Smooth muscle cell (in vitro differentiated cells): Measurements from ENCODE around the gene POLR2E. TPM values are rescaled to one million over a fixed set of nuclear protein-coding genes. Genes with fewer than 3 reads are reported as not detected.

Experiments used
- DNase-seq: peaks from one replicate; lab custom pipeline; 2025; ENCODE audit not compliant: unreplicated experiment; lab: John Stamatoyannopoulos, UW
- H2AFZ ChIP-seq: fragments of 200-600 bp; sonication (generic); 2 replicates; pipeline ENCODE4 v1.6.0; 2016; ENCODE audit warnings: antibody characterized with exemption, low read depth, mild to moderate bottlenecking
- H3F3A ChIP-seq: fragments of 200-600 bp; sonication (generic); 2 replicates; pipeline ENCODE4 v1.6.0; 2017; ENCODE audit warnings: antibody characterized with exemption, low read depth
- H3K27ac ChIP-seq: fragments of 200-600 bp; sonication (generic); 2 replicates; pipeline ENCODE4 v1.5.1; 2016; ENCODE audit warnings: low read depth, mild to moderate bottlenecking
- H3K27me3 ChIP-seq: fragments of 200-600 bp; sonication (generic); 2 replicates; pipeline ENCODE4 v1.6.1; 2016; ENCODE audit warnings: low read depth, mild to moderate bottlenecking
- H3K36me3 ChIP-seq: fragments of 200-600 bp; sonication (generic); 2 replicates; pipeline ENCODE4 v1.5.1; 2016; ENCODE audit warnings: low read depth
- H3K4me1 ChIP-seq: fragments of 200-600 bp; sonication (generic); 2 replicates; pipeline ENCODE4 v1.5.1; 2016; ENCODE audit warnings: low read depth
- H3K4me2 ChIP-seq: fragments of 200-600 bp; sonication (generic); 2 replicates; pipeline ENCODE4 v1.6.0; 2016; ENCODE audit warnings: mild to moderate bottlenecking
- H3K4me3 ChIP-seq: fragments of 200-600 bp; sonication (generic); 2 replicates; pipeline ENCODE4 v1.5.1; 2016; ENCODE audit warnings: mild to moderate bottlenecking
- H3K79me2 ChIP-seq: fragments of 200-600 bp; sonication (generic); 2 replicates; pipeline ENCODE4 v1.6.0; 2016; ENCODE audit warnings: low read depth, mild to moderate bottlenecking
- H3K9ac ChIP-seq: fragments of 200-600 bp; sonication (generic); 2 replicates; pipeline ENCODE4 v1.6.0; 2016; ENCODE audit warnings: low read depth
- H3K9me3 ChIP-seq: fragments of 200-600 bp; sonication (generic); replicated peaks from 2 replicates; pipeline ENCODE4 v1.5.1; 2016; ENCODE audit warnings: low read depth
- H4K20me1 ChIP-seq: fragments of 200-600 bp; sonication (generic); 2 replicates; pipeline ENCODE4 v1.6.0; 2016; ENCODE audit warnings: low read depth
- WGBS: methylation state at CpG from one replicate; pipeline ENCODE4 v1.1.7; 2016; ENCODE audit warnings: low lambda C conversion rate; 5-methylcytosine and 5-hydroxymethylcytosine counted together
- polyA plus RNA-seq: library from polyadenylated mRNA; unstranded; fragments of >200 nt; fragmentation: Nextera tagmentation; extraction: Ambion mirVana; gene quantifications from 2 replicates; pipeline ENCODE4 v1.2.1, GENCODE V29; 2016
- total RNA-seq: library from RNA; depleted of rRNA; stranded (reverse); fragments of >200 nt; gene quantifications from 2 replicates; pipeline ENCODE4 v1.2.3, GENCODE V29; 2014
- TF ChIP-seq, protein P1 (sequence below): fragments of 200-600 bp; sonication (generic); IDR thresholded peaks from 2 replicates; pipeline ENCODE4 v1.5.1; 2017; ENCODE audit warnings: borderline replicate concordance, mild to moderate bottlenecking, antibody characterized with exemption; ENCODE audit not compliant: insufficient read depth, poor library complexity, severe bottlenecking

Gene POLR2E
- total and polyA plus RNA-seq, 2 experiments from 2014 or later = 114 to 235 TPM

DNA sequence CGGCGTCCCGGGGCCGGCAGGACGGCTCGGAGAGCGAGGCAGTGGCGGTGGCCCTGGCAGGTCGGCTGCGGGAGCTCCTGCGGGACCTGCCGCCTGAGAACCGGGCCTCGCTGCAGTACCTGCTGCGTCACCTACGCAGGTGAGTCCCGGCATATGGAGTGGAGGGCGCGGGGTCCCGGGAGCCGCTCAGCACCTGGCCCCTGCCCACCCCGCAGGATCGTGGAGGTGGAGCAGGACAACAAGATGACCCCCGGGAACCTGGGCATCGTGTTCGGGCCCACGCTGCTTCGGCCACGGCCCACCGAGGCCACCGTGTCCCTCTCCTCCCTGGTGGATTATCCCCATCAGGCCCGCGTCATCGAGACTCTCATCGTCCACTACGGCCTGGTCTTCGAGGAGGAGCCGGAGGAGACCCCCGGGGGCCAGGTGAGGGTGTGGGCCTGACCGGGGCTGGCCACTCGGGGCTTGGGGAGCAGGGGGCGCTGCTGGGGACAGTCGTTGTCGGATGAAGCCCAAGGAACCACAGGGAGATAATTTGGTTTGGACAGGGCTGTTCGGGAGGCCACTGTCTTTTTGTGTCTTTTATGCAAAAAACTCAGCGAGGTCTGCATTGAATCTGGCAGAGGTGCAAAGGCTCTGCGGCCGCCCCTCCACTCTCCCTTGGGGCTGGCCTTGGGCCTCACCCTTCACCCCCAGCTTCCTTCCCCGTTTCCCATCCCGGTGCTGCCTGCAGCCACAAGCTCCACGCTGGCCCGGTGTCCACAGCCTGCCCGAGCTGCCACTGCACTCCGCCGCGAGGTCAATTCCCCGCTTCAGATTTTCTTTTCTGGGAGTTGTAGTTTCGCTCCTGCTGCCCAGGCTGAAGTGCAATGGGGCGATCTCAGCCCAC lies 12.0 kb downstream of the POLR2E start:
- no peaks in the 10 kb centered on the region for H3K79me2 ChIP-seq
- H3F3A ChIP-seq = no peaks in the 10 kb centered on the region
- H3K9ac ChIP-seq = no peak overlapping the region
- H3K4me2 ChIP-seq = peak overlapping the region; percentile 82
- peak overlapping the region; percentile 44 for H3K4me3 ChIP-seq
- H3K27ac ChIP-seq = no peak overlapping the region
- H3K36me3 ChIP-seq = no peaks in the 10 kb centered on the region
- H2AFZ ChIP-seq = no peak overlapping the region
- H3K4me1 ChIP-seq = no peaks in the 10 kb centered on the region
- TF ChIP-seq, protein P1, sequence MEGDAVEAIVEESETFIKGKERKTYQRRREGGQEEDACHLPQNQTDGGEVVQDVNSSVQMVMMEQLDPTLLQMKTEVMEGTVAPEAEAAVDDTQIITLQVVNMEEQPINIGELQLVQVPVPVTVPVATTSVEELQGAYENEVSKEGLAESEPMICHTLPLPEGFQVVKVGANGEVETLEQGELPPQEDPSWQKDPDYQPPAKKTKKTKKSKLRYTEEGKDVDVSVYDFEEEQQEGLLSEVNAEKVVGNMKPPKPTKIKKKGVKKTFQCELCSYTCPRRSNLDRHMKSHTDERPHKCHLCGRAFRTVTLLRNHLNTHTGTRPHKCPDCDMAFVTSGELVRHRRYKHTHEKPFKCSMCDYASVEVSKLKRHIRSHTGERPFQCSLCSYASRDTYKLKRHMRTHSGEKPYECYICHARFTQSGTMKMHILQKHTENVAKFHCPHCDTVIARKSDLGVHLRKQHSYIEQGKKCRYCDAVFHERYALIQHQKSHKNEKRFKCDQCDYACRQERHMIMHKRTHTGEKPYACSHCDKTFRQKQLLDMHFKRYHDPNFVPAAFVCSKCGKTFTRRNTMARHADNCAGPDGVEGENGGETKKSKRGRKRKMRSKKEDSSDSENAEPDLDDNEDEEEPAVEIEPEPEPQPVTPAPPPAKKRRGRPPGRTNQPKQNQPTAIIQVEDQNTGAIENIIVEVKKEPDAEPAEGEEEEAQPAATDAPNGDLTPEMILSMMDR = no peak
- no peaks in the 10 kb centered on the region for H3K27me3 ChIP-seq
- no peaks in the 10 kb centered on the region for H4K20me1 ChIP-seq
- DNase-seq = no peak
- no peaks in the 10 kb centered on the region for H3K9me3 ChIP-seq
- WGBS = 77% methylated on average over 59 of the region's 59 CpGs

DNA sequence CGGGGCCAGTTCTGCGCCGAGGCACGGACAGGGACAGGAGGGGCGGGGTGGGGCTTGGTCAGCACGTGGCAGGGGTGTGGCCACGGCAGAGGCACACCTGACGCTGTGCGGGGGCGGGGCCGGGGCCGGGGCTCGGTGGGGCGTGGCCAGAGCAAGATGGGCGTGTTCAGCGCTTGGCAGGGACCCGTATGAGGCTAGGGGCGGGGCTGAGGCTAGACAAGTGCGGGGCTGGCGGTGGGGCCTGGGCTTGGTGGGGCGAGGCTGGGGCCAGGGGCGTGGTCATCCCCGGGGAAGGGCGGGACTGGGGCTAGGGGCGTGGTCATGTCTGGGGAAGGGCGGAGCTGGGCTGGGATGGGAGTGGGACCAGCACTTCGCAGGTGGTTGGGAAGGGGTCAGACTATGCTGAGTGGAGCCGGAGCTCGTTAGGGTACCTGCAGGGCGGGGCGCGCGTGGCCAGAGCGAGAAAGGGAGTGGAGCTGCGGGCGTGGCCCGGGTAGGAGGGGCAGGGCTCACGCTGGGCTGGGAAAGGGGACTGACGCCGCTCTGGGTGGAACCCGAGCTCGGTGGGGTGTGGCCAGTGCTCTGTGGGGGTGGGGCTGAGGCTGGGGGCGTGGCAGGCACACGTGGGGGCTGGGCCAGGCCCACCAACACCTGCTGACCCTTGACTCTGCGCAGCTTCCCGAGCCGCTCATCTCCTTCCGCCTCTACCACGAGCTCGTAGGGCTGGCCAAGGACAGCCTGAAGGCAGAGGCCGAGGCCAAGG lies 12.8 kb downstream of the POLR2E start:
- H3K4me3 ChIP-seq = peak overlapping the region; percentile 44
- no peak overlapping the region for H2AFZ ChIP-seq
- peak; percentile 88 for DNase-seq

GRCh38 chr19:1081301-1082164 lies 13.6 kb downstream of the POLR2E start:
- no peaks in the 10 kb centered on the region for H3F3A ChIP-seq
- H4K20me1 ChIP-seq = no peaks in the 10 kb centered on the region
- peak overlapping the region; percentile 81 for H3K4me2 ChIP-seq
- no peaks in the 10 kb centered on the region for H3K36me3 ChIP-seq
- no peak for DNase-seq
- no peaks in the 10 kb centered on the region for H3K79me2 ChIP-seq
- TF ChIP-seq, protein P1 = no peak
- H3K27ac ChIP-seq = no peak overlapping the region
- WGBS = 21% methylated on average over 39 of the region's 58 CpGs
- no peaks in the 10 kb centered on the region for H3K27me3 ChIP-seq
- no peak overlapping the region for H2AFZ ChIP-seq
- H3K4me3 ChIP-seq = peak overlapping the region; percentile 41
- H3K9me3 ChIP-seq = no peaks in the 10 kb centered on the region
- no peaks in the 10 kb centered on the region for H3K4me1 ChIP-seq
- no peak overlapping the region for H3K9ac ChIP-seq

More for the DNA sequence above, 12.8 kb downstream of the POLR2E start:
- Histone ChIP-seq H3K4me1 (no peaks in the 10 kb centered on the region), H3K27me3 (no peaks in the 10 kb centered on the region), H3K79me2 (no peaks in the 10 kb centered on the region), H3K27ac (no peak overlapping the region), H3K36me3 (no peaks in the 10 kb centered on the region), H4K20me1 (no peaks in the 10 kb centered on the region), H3K9ac (no peak overlapping the region), H3K9me3 (no peaks in the 10 kb centered on the region), H3K4me2 (peak overlapping the region; percentile 82), H3F3A (no peaks in the 10 kb centered on the region)
- WGBS = 8% methylated on average over 21 of the region's 51 CpGs
- TF ChIP-seq, protein P1 = no peak
